Measurements from ENCODE around the gene KCTD2.

GRCh38 chr17:75060434-75061054 lies 13.5 kb downstream of the KCTD2 start:
- TF ChIP-seq CTCF (IDR thresholded peaks at IDR 0.05; ENCODE audit: borderline replicate concordance, extremely low read depth, low read length, poor library complexity, severe bottlenecking) (no peak), EZH2 (IDR thresholded peaks at IDR 0.05; ENCODE audit: borderline replicate concordance, low read depth, low read length, severe bottlenecking) (no peak)
